Fibroblast of the aortic adventitia (primary cell): ENCODE results near the gene TNK1. TPM values are rescaled to one million over a fixed set of nuclear protein-coding genes. Genes with fewer than 3 reads are reported as not detected.

ENCODE experiments used
- DNase-seq: peaks from one replicate; pipeline ENCODE4 v3.0.0-alpha.2; 2010; ENCODE audit warnings: low read depth
- H3K4me3 ChIP-seq: 2 replicates; pipeline ENCODE4 v1.5.1; 2011; ENCODE audit warnings: low read depth, mild to moderate bottlenecking, control low read depth, low read length, moderate library complexity
- CTCF ChIP-seq: IDR thresholded peaks from 2 replicates; pipeline ENCODE4 v1.5.1; 2011; ENCODE audit warnings: mild to moderate bottlenecking, low read length, control low read depth, inconsistent platforms; ENCODE audit not compliant: insufficient read depth
- total RNA-seq: library from RNA; depleted of rRNA; stranded (reverse); fragments of >200 nt; gene quantifications from 2 replicates; pipeline ENCODE4 v1.2.3, GENCODE V29; 2012; ENCODE audit warnings: low replicate concordance

TNK1 gene
- total RNA-seq, 1 donor, result under 0.01 TPM

- no peak within 1 kb of the TSS for H3K4me3 ChIP-seq
- no peak for TF ChIP-seq CTCF
- DNase-seq, result no peak
These were observed 26.8 kb downstream of the TNK1 start, which contains the start of gene NLGN2 for GRCh38 chr17:7407485-7408251. Gene NLGN2, plus strand, starts transcription at chr17:7407845. Its CDS starts 411 bp downstream, at chr17:7408256.

GRCh38 chr17:7408252-7408727, 27.4 kb downstream of the TNK1 start:
- H3K4me3 ChIP-seq, result no peak overlapping the region

GRCh38 chr17:7408863-7409262, 28.0 kb downstream of the TNK1 start:
- TF ChIP-seq CTCF, result no peak
- no peak overlapping the region for H3K4me3 ChIP-seq
- no peak for DNase-seq

More at GRCh38 chr17:7408252-7408727, 27.4 kb downstream of the TNK1 start:
- no peak for TF ChIP-seq CTCF
- no peak for DNase-seq

GRCh38 chr17:7409716-7410115, 28.8 kb downstream of the TNK1 start:
- no peak for TF ChIP-seq CTCF
- no peak for DNase-seq
- no peak overlapping the region for H3K4me3 ChIP-seq

GRCh38 chr17:7410634-7411426, 29.9 kb downstream of the TNK1 start:
- no peak for DNase-seq
- H3K4me3 ChIP-seq, result no peak overlapping the region
- TF ChIP-seq CTCF, result no peak

GRCh38 chr17:7411427-7411750, 30.5 kb downstream of the TNK1 start:
- H3K4me3 ChIP-seq, result no peak overlapping the region
- DNase-seq, result no peak
- no peak for TF ChIP-seq CTCF
